ENCODE measurements around the gene TSC22D3. TPM values are rescaled to one million over a fixed set of nuclear protein-coding genes. Genes with fewer than 3 reads are reported as not detected.

TSC22D3 gene
- total RNA-seq, 1 donor, result 57.2 TPM

- peaks cover 20% of the 10 kb centered on the region for H3K27me3 ChIP-seq (ENCODE audit: insufficient read depth, low read length)
- peaks cover 14% of the 10 kb centered on the region for H3K4me1 ChIP-seq (ENCODE audit: insufficient read depth, low read length)
- no peak overlapping the region for H2AFZ ChIP-seq (ENCODE audit: low read length)
- no peak overlapping the region for H3K4me3 ChIP-seq (ENCODE audit: insufficient read depth, low read length)
- no peaks in the 10 kb centered on the region for H3K36me3 ChIP-seq (ENCODE audit: insufficient read depth, low read length)
- H3K79me2 ChIP-seq (ENCODE audit: insufficient read depth, low read length), result no peaks in the 10 kb centered on the region
- H4K20me1 ChIP-seq (ENCODE audit: insufficient read depth, low read length), result no peaks in the 10 kb centered on the region
- TF ChIP-seq, protein P1, sequence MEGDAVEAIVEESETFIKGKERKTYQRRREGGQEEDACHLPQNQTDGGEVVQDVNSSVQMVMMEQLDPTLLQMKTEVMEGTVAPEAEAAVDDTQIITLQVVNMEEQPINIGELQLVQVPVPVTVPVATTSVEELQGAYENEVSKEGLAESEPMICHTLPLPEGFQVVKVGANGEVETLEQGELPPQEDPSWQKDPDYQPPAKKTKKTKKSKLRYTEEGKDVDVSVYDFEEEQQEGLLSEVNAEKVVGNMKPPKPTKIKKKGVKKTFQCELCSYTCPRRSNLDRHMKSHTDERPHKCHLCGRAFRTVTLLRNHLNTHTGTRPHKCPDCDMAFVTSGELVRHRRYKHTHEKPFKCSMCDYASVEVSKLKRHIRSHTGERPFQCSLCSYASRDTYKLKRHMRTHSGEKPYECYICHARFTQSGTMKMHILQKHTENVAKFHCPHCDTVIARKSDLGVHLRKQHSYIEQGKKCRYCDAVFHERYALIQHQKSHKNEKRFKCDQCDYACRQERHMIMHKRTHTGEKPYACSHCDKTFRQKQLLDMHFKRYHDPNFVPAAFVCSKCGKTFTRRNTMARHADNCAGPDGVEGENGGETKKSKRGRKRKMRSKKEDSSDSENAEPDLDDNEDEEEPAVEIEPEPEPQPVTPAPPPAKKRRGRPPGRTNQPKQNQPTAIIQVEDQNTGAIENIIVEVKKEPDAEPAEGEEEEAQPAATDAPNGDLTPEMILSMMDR (IDR thresholded peaks at IDR 0.05; ENCODE audit: extremely low read depth, low read depth, low read length), result no peak
- no peak for DNase-seq (ENCODE audit: insufficient read length, low spot score, missing footprints)
- no peaks in the 10 kb centered on the region for H3K9me3 ChIP-seq (ENCODE audit: low read depth, low read length)
- no peak overlapping the region for H3K27ac ChIP-seq (ENCODE audit: low read depth, low read length)
- H3K4me2 ChIP-seq (ENCODE audit: insufficient read depth, low read length), result no peak overlapping the region
These were observed 67.7 kb downstream of the TSC22D3 start for GRCh38 chrX:107707866-107708265.

GRCh38 chrX:107706309-107706708 lies 69.3 kb downstream of the TSC22D3 start:
- Histone ChIP-seq H3K4me2 (ENCODE audit: insufficient read depth, low read length) (no peak overlapping the region), H3K9me3 (ENCODE audit: low read depth, low read length) (no peaks in the 10 kb centered on the region), H3K79me2 (ENCODE audit: insufficient read depth, low read length) (no peaks in the 10 kb centered on the region), H3K27me3 (ENCODE audit: insufficient read depth, low read length) (peaks cover 23% of the 10 kb centered on the region), H3K36me3 (ENCODE audit: insufficient read depth, low read length) (no peaks in the 10 kb centered on the region), H2AFZ (ENCODE audit: low read length) (no peak overlapping the region), H4K20me1 (ENCODE audit: insufficient read depth, low read length) (no peaks in the 10 kb centered on the region), H3K27ac (ENCODE audit: low read depth, low read length) (no peak overlapping the region), H3K4me1 (ENCODE audit: insufficient read depth, low read length) (peaks cover 7% of the 10 kb centered on the region), H3K4me3 (ENCODE audit: insufficient read depth, low read length) (no peak overlapping the region)
- TF ChIP-seq, protein P1 (IDR thresholded peaks at IDR 0.05; ENCODE audit: extremely low read depth, low read depth, low read length), result no peak
- no peak for DNase-seq (ENCODE audit: insufficient read length, low spot score, missing footprints)

DNA sequence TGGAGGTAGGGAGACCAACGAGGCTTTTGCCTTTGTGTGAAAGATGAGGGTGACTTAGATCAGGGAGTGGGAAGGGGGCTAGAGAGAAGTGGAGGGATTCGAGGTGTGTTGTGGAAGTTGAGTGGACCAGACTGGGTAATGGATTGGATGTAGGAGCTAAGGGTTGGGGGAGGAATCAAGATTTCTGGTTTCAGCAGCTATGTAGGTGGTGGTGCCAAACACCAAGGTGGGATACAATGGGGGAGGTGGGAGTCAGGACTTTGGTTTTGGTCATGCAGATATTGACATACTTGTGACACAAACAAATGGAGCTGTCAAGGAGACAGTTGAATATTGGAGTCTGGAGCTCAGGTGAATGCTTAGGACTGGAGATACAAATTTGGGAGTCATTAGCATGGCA lies 71.0 kb downstream of the TSC22D3 start:
- H3K4me2 ChIP-seq (ENCODE audit: insufficient read depth, low read length), result no peak overlapping the region
- no peaks in the 10 kb centered on the region for H3K9me3 ChIP-seq (ENCODE audit: low read depth, low read length)
- H3K4me1 ChIP-seq (ENCODE audit: insufficient read depth, low read length), result no peaks in the 10 kb centered on the region
- H3K27me3 ChIP-seq (ENCODE audit: insufficient read depth, low read length), result peaks cover 33% of the 10 kb centered on the region
- TF ChIP-seq, protein P1 (IDR thresholded peaks at IDR 0.05; ENCODE audit: extremely low read depth, low read depth, low read length), result no peak
- H2AFZ ChIP-seq (ENCODE audit: low read length), result no peak overlapping the region
- DNase-seq (ENCODE audit: insufficient read length, low spot score, missing footprints), result no peak
- H3K27ac ChIP-seq (ENCODE audit: low read depth, low read length), result no peak overlapping the region
- no peaks in the 10 kb centered on the region for H4K20me1 ChIP-seq (ENCODE audit: insufficient read depth, low read length)
- H3K79me2 ChIP-seq (ENCODE audit: insufficient read depth, low read length), result no peaks in the 10 kb centered on the region
- no peaks in the 10 kb centered on the region for H3K36me3 ChIP-seq (ENCODE audit: insufficient read depth, low read length)
- H3K4me3 ChIP-seq (ENCODE audit: insufficient read depth, low read length), result no peak overlapping the region

GRCh38 chrX:107704181-107704580 lies 71.4 kb downstream of the TSC22D3 start:
- Histone ChIP-seq H3K79me2 (ENCODE audit: insufficient read depth, low read length) (no peaks in the 10 kb centered on the region), H3K27me3 (ENCODE audit: insufficient read depth, low read length) (peaks cover 37% of the 10 kb centered on the region), H3K4me1 (ENCODE audit: insufficient read depth, low read length) (no peaks in the 10 kb centered on the region), H3K27ac (ENCODE audit: low read depth, low read length) (no peak overlapping the region), H3K9me3 (ENCODE audit: low read depth, low read length) (no peaks in the 10 kb centered on the region), H4K20me1 (ENCODE audit: insufficient read depth, low read length) (no peaks in the 10 kb centered on the region), H3K36me3 (ENCODE audit: insufficient read depth, low read length) (no peaks in the 10 kb centered on the region), H2AFZ (ENCODE audit: low read length) (no peak overlapping the region), H3K4me3 (ENCODE audit: insufficient read depth, low read length) (no peak overlapping the region), H3K4me2 (ENCODE audit: insufficient read depth, low read length) (no peak overlapping the region)
- TF ChIP-seq, protein P1 (IDR thresholded peaks at IDR 0.05; ENCODE audit: extremely low read depth, low read depth, low read length), result no peak
- DNase-seq (ENCODE audit: insufficient read length, low spot score, missing footprints), result no peak

Measured in osteoblast (primary cell).